ENCODE data around the gene FGD5.

DNA sequence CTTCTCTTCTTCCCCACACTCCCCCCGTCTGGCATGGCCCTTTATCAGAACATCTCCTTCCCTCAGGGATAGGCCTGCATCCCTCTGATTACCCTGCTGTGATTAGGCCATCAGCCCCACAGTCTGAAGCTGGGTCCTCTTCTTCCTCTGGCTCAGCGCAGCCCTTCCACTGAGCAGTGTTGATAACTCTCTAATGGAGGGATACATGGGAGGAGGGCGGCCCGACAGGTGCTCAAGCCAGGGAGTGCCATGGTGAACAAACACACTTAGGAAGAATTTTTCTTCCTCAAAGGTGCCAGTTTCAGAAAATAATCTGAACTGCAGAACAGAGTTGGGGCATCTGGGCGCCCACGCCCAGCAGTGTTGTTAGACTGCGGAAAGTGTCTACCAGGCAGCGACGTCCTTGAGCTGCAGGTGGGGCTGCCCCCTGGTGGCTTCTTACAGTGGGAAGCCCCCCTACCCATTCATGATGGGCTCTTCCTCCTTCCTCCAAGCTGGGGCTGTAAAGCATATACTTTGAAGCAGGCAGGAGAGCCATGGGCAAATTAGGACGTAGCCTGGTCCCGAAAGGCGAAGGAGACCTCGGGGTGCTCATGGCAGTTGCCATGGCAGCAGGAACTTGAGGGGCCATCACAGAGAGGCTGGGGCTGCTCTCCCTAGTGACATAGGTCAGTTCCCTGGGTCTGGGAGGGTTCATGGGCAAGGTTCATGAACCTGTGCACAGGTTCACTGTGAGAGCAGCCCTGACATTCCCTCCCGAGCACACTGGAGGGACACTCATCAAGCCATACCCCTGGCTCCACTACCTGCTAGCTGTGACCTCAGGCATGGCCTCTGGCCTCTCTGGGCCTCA lies 95.4 kb downstream of the FGD5 start:
- TF ChIP-seq, protein P1, sequence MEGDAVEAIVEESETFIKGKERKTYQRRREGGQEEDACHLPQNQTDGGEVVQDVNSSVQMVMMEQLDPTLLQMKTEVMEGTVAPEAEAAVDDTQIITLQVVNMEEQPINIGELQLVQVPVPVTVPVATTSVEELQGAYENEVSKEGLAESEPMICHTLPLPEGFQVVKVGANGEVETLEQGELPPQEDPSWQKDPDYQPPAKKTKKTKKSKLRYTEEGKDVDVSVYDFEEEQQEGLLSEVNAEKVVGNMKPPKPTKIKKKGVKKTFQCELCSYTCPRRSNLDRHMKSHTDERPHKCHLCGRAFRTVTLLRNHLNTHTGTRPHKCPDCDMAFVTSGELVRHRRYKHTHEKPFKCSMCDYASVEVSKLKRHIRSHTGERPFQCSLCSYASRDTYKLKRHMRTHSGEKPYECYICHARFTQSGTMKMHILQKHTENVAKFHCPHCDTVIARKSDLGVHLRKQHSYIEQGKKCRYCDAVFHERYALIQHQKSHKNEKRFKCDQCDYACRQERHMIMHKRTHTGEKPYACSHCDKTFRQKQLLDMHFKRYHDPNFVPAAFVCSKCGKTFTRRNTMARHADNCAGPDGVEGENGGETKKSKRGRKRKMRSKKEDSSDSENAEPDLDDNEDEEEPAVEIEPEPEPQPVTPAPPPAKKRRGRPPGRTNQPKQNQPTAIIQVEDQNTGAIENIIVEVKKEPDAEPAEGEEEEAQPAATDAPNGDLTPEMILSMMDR (IDR thresholded peaks at IDR 0.05) = no peak
- TF ChIP-seq POLR2A (IDR thresholded peaks at IDR 0.05) = no peak

All from stomach (tissue), 4 donors.